HepG2 (cell line): ENCODE measurements around the gene MEAF6. TPM values are rescaled to one million over a fixed set of nuclear protein-coding genes. Genes with fewer than 3 reads are reported as not detected.

Experiments
- ATF6 ChIP-seq: sonication (generic); formaldehyde crosslinking; conservative IDR thresholded peaks from 2 replicates; pipeline ENCODE4 v1.4.0; 2020; ENCODE audit warnings: missing genetic modification reagents
- BCL3 ChIP-seq: sonication (generic); formaldehyde crosslinking; IDR thresholded peaks from 2 replicates; pipeline ENCODE4 v1.5.1; 2020; ENCODE audit warnings: mild to moderate bottlenecking, missing genetic modification reagents, moderate library complexity
- DDIT3 ChIP-seq: sonication (generic); formaldehyde crosslinking; IDR thresholded peaks from 2 replicates; pipeline ENCODE4 v1.4.0; 2020; ENCODE audit warnings: mild to moderate bottlenecking, missing genetic modification reagents
- DPF2 ChIP-seq: sonication (generic); formaldehyde crosslinking; IDR thresholded peaks from 2 replicates; pipeline ENCODE4 v1.4.0; 2020; ENCODE audit warnings: mild to moderate bottlenecking, low read depth, missing genetic modification reagents, borderline replicate concordance
- EED ChIP-seq: sonication (generic); formaldehyde crosslinking; IDR thresholded peaks from 2 replicates; pipeline ENCODE4 v1.5.0; 2020; ENCODE audit warnings: mild to moderate bottlenecking, missing genetic modification reagents
- GABPB1 ChIP-seq: IDR thresholded peaks from 2 replicates; pipeline ENCODE4 v1.6.1; 2016; ENCODE audit warnings: mild to moderate bottlenecking, missing genetic modification reagents, moderate library complexity, missing compliant biosample characterization
- HMGA1 ChIP-seq: sonication (generic); formaldehyde crosslinking; conservative IDR thresholded peaks from 2 replicates; pipeline ENCODE4 v1.4.0; 2020; ENCODE audit warnings: missing genetic modification reagents
- IKZF5 ChIP-seq: IDR thresholded peaks from 2 replicates; pipeline ENCODE4 v1.6.1; 2018; ENCODE audit warnings: missing genetic modification reagents, mild to moderate bottlenecking, missing compliant biosample characterization
- JUND ChIP-seq: sonication (generic); formaldehyde crosslinking; IDR thresholded peaks from 2 replicates; pipeline ENCODE4 v1.8.0; 2022; ENCODE audit warnings: mild to moderate bottlenecking, missing genetic modification reagents
- NCOA5 ChIP-seq: sonication (generic); formaldehyde crosslinking; IDR thresholded peaks from 2 replicates; pipeline ENCODE4 v1.4.0; 2020; ENCODE audit warnings: missing genetic modification reagents
- ZBTB25 ChIP-seq: IDR thresholded peaks from 2 replicates; pipeline ENCODE4 v1.6.1; 2018; ENCODE audit warnings: missing genetic modification reagents
- ZNF280B ChIP-seq: sonication (generic); formaldehyde crosslinking; IDR thresholded peaks from 2 replicates; pipeline ENCODE4 v1.5.0; 2020; ENCODE audit warnings: missing genetic modification reagents, mild to moderate bottlenecking, borderline replicate concordance
- ZNF282 ChIP-seq: fragments of 450-650 bp; IDR thresholded peaks from 2 replicates; pipeline ENCODE4 v1.6.1; 2018; ENCODE audit not compliant: partially characterized antibody
- ZNF496 ChIP-seq: sonication (generic); formaldehyde crosslinking; IDR thresholded peaks from 2 replicates; pipeline ENCODE4 v1.8.1; 2023; ENCODE audit warnings: mild to moderate bottlenecking, moderate library complexity, missing genetic modification reagents; ENCODE audit not compliant: insufficient replicate concordance
- ZNF713 ChIP-seq: sonication (generic); formaldehyde crosslinking; IDR thresholded peaks from 2 replicates; pipeline ENCODE4 v1.4.0; 2020; ENCODE audit warnings: mild to moderate bottlenecking, missing genetic modification reagents
- ZNF747 ChIP-seq: sonication (generic); formaldehyde crosslinking; IDR thresholded peaks from 2 replicates; pipeline ENCODE4 v1.8.1; 2023; ENCODE audit warnings: missing genetic modification reagents, mild to moderate bottlenecking, borderline replicate concordance
- ZSCAN30 ChIP-seq: sonication (generic); formaldehyde crosslinking; IDR thresholded peaks from 2 replicates; pipeline ENCODE4 v1.5.0; 2020; ENCODE audit warnings: mild to moderate bottlenecking, missing genetic modification reagents
- polyA plus RNA-seq, 8 experiments: library from polyadenylated mRNA; depleted of rRNA in 3 of 8; stranded (reverse) in 7 of 8; unstranded in 1 of 8; fragments of >200 nt; fragmentation: Illumina TruSeq in 4 of 8; extraction: Trizol in 4 of 8; gene quantifications; 2 replicates each; pipeline versions ENCODE4 v1.2.1 to v1.2.3, GENCODE V29; 2011 to 2016; ENCODE audit warnings: low read depth in 4 of 8, missing spikeins in 1 of 8, mixed read lengths in 1 of 8; ENCODE audit not compliant: insufficient read depth in 1 of 8
- total RNA-seq, 5 experiments: library from RNA; depleted of rRNA; stranded (reverse); fragments of >200 nt; fragmentation: Illumina TruSeq; extraction: Trizol; gene quantifications; 2 replicates each; pipeline ENCODE4 v1.2.3, GENCODE V29; 2016; ENCODE audit warnings: low read depth in 1 of 5

MEAF6 gene
- total and polyA plus RNA-seq, 2 of the 13 experiments (the other 11 are each of a cell fraction or from before 2014, with no cell fraction given), result 29.5 to 45.6 TPM

GRCh38 chr1:37514350-37515184 is at the start of gene MEAF6 (continued):
- TF ChIP-seq EED, result 0 out of 2 replicates have a peak, but pooled peaks have one; percentile 17
- no peak for TF ChIP-seq HMGA1 (CRISPR knock-in tag)
- TF ChIP-seq DPF2 (CRISPR knock-in tag), result no peak
- TF ChIP-seq ZNF280B, result peak; percentile 74; the same call in 1 of the 2 replicates
- 0 out of 2 replicates have a peak, but pooled peaks have one; percentile 52 for TF ChIP-seq IKZF5 (CRISPR knock-in tag)
- TF ChIP-seq ZNF747, result no peak
- TF ChIP-seq ZBTB25 (CRISPR knock-in tag), result no peak
- TF ChIP-seq NCOA5, result no peak
- TF ChIP-seq ZNF496 (CRISPR knock-in tag), result no peak
- TF ChIP-seq GABPB1 (CRISPR knock-in tag), result peak; percentile 75; the same call in 1 of the 2 replicates
- TF ChIP-seq ZSCAN30 (CRISPR knock-in tag), result no peak
- TF ChIP-seq JUND, result no peak
- TF ChIP-seq ZNF713 (CRISPR knock-in tag), result no peak
- TF ChIP-seq DDIT3 (CRISPR knock-in tag), result no peak
- TF ChIP-seq BCL3 (CRISPR knock-in tag), result peak; percentile 94; the same call in 1 of the 2 replicates
- TF ChIP-seq ATF6 (CRISPR knock-in tag), result no peak; the same call in 1 of the 2 replicates
- TF ChIP-seq ZNF282, result no peak
